ENCODE data around the gene MACROD2.
A peak's percentile ranks its signal among the peaks of the same experiment; 100 is the strongest.

Gene MACROD2

GRCh38 chr20:15706719-15707118, 1711.4 kb downstream of the MACROD2 start:
- H3K4me3 ChIP-seq (ENCODE audit: low read depth, low read length) = no peak overlapping the region
- TF ChIP-seq CTCF (conservative IDR thresholded peaks at IDR 0.05; ENCODE audit: low read depth, low read length) = no peak
- no peak for DNase-seq (ENCODE audit: low read depth)

- H3K4me3 ChIP-seq (ENCODE audit: low read depth, low read length) = no peak overlapping the region
- peak; percentile 15 for DNase-seq (ENCODE audit: low read depth)
- TF ChIP-seq CTCF (conservative IDR thresholded peaks at IDR 0.05; ENCODE audit: low read depth, low read length) = peak; percentile 66
Measured at GRCh38 chr20:15708984-15709598, 1713.8 kb downstream of the MACROD2 start.

GRCh38 chr20:15710636-15711035, 1715.3 kb downstream of the MACROD2 start:
- DNase-seq (ENCODE audit: low read depth) = no peak
- no peak overlapping the region for H3K4me3 ChIP-seq (ENCODE audit: low read depth, low read length)
- TF ChIP-seq CTCF (conservative IDR thresholded peaks at IDR 0.05; ENCODE audit: low read depth, low read length) = no peak

GRCh38 chr20:15711177-15711576, 1715.9 kb downstream of the MACROD2 start:
- no peak overlapping the region for H3K4me3 ChIP-seq (ENCODE audit: low read depth, low read length)
- TF ChIP-seq CTCF (conservative IDR thresholded peaks at IDR 0.05; ENCODE audit: low read depth, low read length) = no peak
- DNase-seq (ENCODE audit: low read depth) = no peak

- no peak for TF ChIP-seq CTCF (conservative IDR thresholded peaks at IDR 0.05; ENCODE audit: low read depth, low read length)
- H3K4me3 ChIP-seq (ENCODE audit: low read depth, low read length) = no peak overlapping the region
- DNase-seq (ENCODE audit: low read depth) = peak; percentile 13
Measured at GRCh38 chr20:15716256-15716655, 1720.9 kb downstream of the MACROD2 start.

GRCh38 chr20:15726416-15726815, 1731.1 kb downstream of the MACROD2 start:
- no peak for DNase-seq (ENCODE audit: low read depth)

More at GRCh38 chr20:15726416-15726815, 1731.1 kb downstream of the MACROD2 start:
- H3K4me3 ChIP-seq (ENCODE audit: low read depth, low read length) = no peak overlapping the region
- TF ChIP-seq CTCF (conservative IDR thresholded peaks at IDR 0.05; ENCODE audit: low read depth, low read length) = no peak
